ENCODE data around the gene REXO5.

- TF ChIP-seq CTCF (IDR thresholded peaks at IDR 0.05) = no peak
- TF ChIP-seq EZH2 (IDR thresholded peaks at IDR 0.05; ENCODE audit: borderline replicate concordance, insufficient read depth, low read depth, low read length, poor library complexity, severe bottlenecking) = no peak
Measured at GRCh38 chr16:20839504-20839903, 33.2 kb downstream of the REXO5 start.

All from B cell (primary cell).